ENCODE data around the gene PLEKHG4. TPM values are rescaled to one million over a fixed set of nuclear protein-coding genes. Genes with fewer than 3 reads are reported as not detected.

The PLEKHG4 gene, protein sequence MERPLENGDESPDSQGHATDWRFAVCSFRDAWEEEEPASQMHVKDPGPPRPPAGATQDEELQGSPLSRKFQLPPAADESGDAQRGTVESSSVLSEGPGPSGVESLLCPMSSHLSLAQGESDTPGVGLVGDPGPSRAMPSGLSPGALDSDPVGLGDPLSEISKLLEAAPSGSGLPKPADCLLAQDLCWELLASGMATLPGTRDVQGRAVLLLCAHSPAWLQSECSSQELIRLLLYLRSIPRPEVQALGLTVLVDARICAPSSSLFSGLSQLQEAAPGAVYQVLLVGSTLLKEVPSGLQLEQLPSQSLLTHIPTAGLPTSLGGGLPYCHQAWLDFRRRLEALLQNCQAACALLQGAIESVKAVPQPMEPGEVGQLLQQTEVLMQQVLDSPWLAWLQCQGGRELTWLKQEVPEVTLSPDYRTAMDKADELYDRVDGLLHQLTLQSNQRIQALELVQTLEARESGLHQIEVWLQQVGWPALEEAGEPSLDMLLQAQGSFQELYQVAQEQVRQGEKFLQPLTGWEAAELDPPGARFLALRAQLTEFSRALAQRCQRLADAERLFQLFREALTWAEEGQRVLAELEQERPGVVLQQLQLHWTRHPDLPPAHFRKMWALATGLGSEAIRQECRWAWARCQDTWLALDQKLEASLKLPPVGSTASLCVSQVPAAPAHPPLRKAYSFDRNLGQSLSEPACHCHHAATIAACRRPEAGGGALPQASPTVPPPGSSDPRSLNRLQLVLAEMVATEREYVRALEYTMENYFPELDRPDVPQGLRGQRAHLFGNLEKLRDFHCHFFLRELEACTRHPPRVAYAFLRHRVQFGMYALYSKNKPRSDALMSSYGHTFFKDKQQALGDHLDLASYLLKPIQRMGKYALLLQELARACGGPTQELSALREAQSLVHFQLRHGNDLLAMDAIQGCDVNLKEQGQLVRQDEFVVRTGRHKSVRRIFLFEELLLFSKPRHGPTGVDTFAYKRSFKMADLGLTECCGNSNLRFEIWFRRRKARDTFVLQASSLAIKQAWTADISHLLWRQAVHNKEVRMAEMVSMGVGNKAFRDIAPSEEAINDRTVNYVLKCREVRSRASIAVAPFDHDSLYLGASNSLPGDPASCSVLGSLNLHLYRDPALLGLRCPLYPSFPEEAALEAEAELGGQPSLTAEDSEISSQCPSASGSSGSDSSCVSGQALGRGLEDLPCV
- 20.9 TPM for total RNA-seq (ENCODE audit: insufficient read depth, low replicate concordance)

DNA sequence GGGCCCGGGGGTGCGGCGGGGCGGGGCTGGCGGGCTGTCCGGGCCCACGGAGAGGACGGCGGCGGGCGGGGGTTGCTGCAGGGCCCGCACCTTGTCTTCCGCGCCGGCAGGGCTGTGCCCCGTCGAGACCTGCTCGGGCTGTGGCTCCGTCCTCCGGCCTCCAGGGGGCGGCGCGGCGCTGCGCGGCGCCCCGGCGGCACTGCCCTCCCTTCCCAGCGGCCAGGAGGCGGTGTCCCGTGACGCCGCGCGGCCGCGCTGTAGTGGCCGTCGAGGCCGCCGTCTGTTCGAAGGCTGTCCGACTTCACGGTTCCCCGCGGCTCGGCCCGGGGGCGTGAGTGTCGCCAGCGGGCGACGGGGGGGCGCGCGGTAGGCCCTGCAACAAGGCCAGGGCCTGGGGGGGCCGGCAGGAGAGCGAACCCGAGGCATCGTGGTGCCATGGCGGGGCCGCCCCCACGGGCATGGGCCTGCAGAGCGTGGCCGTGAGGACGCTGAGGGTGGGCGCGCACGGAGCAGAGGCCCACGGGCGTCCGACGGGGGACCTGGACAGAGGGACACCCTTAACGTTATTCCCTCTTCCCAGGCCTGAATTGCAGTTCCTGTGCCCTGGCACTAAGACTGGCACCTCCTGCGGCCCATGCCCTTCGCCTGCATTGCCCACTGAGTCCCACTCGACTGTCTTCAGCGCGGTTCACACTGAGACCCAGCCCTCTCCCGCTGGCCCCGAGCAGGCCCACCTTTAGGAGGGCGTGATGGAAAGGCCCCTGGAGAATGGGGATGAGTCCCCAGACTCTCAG is at the start of gene PLEKHG4:
PLEKHG4 (plus strand) TSS at position 237 of the 794 bp plus-strand sequence; CDS start at position 750, 513 bp downstream.
- DNase-seq (ENCODE audit: low spot score), result peak; percentile 80

GRCh38 chr16:67229906-67230808 is 49.2 kb upstream of the PLEKHG4 start:
- DNase-seq (ENCODE audit: low spot score), result no peak

DNA sequence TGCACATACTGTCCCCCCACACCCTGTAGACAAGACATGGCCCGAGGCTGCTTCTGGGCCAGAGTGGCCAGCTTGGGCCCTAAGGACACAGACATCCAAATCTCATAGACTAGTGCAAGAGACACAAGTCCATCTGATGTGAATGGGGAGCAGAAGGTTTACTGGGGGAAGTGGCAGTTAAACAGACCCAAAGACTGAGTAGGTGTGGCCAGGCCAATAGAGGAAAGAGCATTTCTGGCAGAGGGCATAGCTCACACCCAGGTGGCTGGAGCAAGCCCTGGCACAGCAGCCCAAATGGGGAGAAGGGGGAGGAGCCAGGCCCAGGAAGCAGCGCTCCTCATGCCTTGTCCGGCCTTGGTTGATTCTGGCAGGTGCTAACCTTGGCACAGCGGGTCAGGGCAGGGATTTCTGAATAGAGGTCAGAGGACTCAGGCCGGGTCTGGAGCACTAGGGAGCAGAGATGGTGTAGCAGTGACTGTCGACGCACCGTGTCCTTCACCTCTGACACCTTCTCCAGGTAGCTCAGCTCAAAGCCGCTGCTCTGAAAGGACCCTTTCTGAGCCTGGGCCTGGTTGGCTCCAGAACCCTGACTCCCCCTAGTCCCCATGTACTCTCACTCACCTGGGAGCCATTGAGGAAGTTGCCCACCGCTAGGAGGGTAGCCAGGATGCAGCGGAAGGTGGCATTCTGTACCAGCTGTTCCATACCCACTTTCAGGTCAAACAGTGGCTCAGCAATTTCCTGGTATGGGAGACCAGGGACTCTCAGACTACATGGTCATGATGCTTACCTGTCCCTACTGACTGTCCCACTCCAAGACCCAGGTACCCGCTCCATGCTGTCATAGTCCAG is 48.3 kb upstream of the PLEKHG4 start:
- DNase-seq (ENCODE audit: low spot score), result no peak

DNA sequence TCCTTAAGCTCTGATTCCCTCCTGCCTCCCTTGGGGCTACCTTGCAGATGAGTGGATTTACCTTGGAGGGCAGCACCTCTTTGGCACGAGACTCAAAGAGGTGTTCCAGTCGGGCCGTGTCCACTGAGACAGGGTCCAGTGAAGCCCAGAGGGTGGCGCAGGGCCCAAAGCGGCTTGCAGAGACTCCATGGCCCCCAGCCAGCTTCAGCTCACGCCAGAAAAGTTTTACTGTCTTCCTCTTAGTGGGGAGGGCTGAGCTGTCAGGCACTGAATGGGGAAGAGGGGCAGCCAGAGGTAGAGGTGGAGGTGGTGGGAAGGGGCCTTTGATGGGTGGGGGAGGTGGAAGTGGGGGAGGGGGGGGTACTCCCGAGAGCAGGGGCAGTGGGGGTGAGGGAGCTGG is 45.7 kb upstream of the PLEKHG4 start:
- no peak for DNase-seq (ENCODE audit: low spot score)

- no peak for DNase-seq (ENCODE audit: low spot score)
These were observed 45.1 kb upstream of the PLEKHG4 start for GRCh38 chr16:67234180-67234597.

GRCh38 chr16:67235816-67236562 is 43.3 kb upstream of the PLEKHG4 start:
- DNase-seq (ENCODE audit: low spot score), result no peak

DNA sequence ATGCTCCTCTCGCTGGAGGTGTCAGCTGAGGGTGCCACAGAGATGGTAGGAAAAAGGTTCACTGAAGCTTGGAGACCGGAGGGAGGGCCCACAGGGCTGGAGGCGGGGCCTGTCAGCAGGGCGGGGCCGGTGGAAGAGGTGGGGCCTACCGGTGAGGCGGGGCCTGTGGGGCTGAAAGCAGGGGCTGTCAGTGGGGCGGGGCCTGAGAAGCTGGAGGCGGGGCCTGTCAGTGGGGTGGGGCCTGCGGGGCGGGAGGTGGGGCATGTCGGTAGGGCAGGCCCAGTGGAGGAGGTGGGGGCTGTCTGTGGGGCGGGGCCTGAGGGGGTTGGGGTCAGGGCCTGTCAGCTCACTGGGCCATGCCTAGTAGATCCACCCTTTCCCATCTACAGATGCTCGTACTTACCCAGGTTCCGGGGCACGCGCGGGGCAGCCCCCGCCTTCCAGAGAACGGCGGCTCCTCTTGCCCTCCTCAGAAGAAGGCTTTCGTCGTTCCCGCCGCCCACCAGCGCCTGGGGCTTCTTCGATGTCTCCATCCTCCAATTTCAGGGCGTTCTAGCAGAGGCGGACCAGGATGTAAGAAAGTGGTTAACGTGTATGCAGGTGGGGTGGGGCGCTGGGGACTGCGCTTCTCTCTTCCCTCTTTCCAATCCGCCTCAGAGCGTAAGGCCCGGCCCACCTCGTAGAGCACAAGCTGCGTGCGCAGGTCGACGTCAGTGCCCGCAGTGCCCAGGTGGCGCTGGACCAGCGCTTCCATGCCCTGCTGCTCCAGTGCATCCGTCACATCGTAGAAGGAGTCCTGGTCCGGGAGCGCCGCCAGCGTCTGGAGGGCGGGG is 42.6 kb upstream of the PLEKHG4 start:
- DNase-seq (ENCODE audit: low spot score), result no peak

DNA sequence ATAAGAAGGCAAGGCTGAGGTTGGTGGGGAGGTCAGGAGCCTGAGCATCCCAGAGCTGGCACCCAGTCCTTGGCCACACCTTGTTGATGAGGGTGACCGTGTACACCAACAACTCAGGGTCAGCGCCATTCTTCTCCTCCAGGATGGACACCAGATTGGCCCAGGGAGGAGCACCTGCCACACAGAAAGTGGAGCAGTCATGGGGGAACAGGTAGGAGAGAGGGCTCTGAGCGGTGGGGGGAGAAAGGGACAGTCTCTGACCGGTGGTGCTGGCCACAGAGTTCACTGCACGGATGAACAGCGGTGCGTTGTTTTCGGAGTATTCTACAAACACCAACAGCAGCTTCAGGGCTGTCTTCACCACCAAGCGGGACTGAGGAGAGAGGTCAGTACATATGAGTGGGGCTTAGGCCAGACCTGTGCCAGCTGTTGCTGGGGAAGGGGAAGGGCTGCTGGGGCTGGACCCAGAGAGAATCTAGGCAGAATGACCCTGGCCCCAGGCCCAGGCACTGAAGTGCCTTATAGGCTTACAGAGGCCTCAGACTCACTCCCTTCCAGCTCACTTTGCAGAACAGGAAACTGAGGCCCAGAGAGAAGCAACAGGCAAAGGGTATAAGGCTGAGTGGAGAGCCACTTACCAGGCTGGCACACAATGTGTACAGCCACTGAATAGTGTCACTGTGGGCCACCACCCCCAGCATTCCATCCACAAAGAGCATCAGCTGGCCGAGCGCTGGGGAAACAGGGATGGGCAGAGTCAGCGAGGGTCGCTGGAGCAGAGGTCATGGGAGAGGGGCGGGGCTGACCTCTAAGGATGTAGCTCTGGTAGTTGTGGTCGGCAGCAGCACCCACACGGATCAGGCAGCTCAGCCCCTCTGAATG is 41.7 kb upstream of the PLEKHG4 start:
- no peak for DNase-seq (ENCODE audit: low spot score)

DNA sequence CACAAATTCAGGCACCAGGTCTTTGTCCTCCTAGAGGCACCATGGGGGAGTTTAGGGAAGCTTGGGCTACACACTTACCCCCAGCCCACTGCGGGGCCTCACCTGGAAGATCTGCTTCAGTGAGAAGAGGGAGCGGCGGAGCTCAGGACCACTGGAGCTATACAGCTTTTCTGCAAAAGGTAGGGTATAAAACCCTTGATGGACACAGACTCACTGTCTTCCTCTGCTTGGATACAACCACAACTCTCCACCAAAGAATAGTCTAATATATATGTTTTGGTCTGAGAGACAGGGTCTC is 41.1 kb upstream of the PLEKHG4 start:
- DNase-seq (ENCODE audit: low spot score), result no peak

- no peak for DNase-seq (ENCODE audit: low spot score)
These were observed 40.4 kb upstream of the PLEKHG4 start for GRCh38 chr16:67238806-67239470.

- no peak for DNase-seq (ENCODE audit: low spot score)
These were observed 38.8 kb upstream of the PLEKHG4 start for GRCh38 chr16:67240506-67240905.

GRCh38 chr16:67241008-67241900 is 38.1 kb upstream of the PLEKHG4 start:
- no peak for DNase-seq (ENCODE audit: low spot score)

DNA sequence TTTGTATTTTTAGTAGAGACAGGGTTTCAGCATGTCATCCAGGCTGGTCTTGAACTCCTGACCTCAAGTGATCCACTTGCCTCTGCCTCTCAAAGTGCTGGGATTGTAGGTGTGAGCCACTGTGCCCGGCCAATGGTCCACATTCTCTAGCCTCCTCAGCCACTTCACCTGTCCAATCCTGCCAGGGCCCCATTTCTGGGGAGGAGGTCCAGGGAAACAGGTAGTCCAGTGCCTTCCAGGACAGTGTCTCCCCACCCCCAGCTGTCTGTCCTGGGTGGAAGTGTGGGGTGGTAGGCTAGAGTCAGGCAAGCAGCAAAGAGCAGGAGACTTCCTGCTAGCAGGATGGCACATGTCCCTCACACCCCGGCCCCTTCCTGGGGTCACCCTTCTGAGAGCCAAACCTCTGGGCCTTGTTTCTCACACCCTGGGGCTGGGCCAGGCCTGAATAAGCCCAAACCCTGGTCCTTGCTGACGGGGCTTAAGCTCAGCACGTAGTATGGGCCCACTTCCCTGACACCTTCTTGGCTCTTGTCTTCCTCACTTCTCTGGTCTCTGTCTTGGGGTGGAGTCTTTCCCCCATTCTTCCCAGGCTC is 37.1 kb upstream of the PLEKHG4 start:
- no peak for DNase-seq (ENCODE audit: low spot score)

GRCh38 chr16:67243481-67243880 is 35.9 kb upstream of the PLEKHG4 start:
- no peak for DNase-seq (ENCODE audit: low spot score)

Measured in umbilical cord (tissue), 2 donors.